Chondrocyte (in vitro differentiated cells): ENCODE results near the gene PNN. TPM values are rescaled to one million over a fixed set of nuclear protein-coding genes. Genes with fewer than 3 reads are reported as not detected.
"Not testable (repeated sequence)": the region's sequence is repeated elsewhere in the genome, so short reads cannot be mapped to it uniquely, and the experiment has no call there.

Experiments
- DNase-seq: peaks from one replicate; pipeline ENCODE4 v3.0.0; 2021; ENCODE audit warnings: mixed read lengths, low spot score
- H3K27ac Mint-ChIP-seq: one replicate; pipeline ENCODE4 v1.8.0; 2021; ENCODE audit warnings: mild to moderate bottlenecking, moderate library complexity, mixed read lengths; ENCODE audit not compliant: unreplicated experiment
- H3K27me3 Mint-ChIP-seq: 2 replicates; pipeline ENCODE4 v1.8.0; 2021; ENCODE audit warnings: low read depth, mixed read lengths
- H3K36me3 Mint-ChIP-seq: 2 replicates; pipeline ENCODE4 v1.8.0; 2021; ENCODE audit warnings: low read depth, mixed read lengths
- H3K4me1 Mint-ChIP-seq: 2 replicates; pipeline ENCODE4 v1.8.0; 2021; ENCODE audit warnings: low read depth, mild to moderate bottlenecking, mixed read lengths
- H3K4me3 Mint-ChIP-seq: one replicate; pipeline ENCODE4 v1.8.0; 2021; ENCODE audit warnings: mild to moderate bottlenecking, moderate library complexity, mixed read lengths; ENCODE audit not compliant: unreplicated experiment
- H3K9me3 Mint-ChIP-seq: 2 replicates; pipeline ENCODE4 v1.8.0; 2021; ENCODE audit warnings: low read depth, mixed read lengths
- total RNA-seq: library from RNA; stranded (reverse); gene quantifications from 3 replicates; pipeline ENCODE4 v1.2.1, GENCODE V29; 2021
- TF ChIP-seq, protein P1 (sequence below): fragments of 200-600 bp; sonication (generic); IDR thresholded peaks from 2 replicates; pipeline ENCODE4 v1.5.0; 2021; ENCODE audit warnings: antibody characterized with exemption, mild to moderate bottlenecking, moderate library complexity

The PNN gene
- total RNA-seq, 1 donor from 2014 or later = 45.3 TPM

DNA sequence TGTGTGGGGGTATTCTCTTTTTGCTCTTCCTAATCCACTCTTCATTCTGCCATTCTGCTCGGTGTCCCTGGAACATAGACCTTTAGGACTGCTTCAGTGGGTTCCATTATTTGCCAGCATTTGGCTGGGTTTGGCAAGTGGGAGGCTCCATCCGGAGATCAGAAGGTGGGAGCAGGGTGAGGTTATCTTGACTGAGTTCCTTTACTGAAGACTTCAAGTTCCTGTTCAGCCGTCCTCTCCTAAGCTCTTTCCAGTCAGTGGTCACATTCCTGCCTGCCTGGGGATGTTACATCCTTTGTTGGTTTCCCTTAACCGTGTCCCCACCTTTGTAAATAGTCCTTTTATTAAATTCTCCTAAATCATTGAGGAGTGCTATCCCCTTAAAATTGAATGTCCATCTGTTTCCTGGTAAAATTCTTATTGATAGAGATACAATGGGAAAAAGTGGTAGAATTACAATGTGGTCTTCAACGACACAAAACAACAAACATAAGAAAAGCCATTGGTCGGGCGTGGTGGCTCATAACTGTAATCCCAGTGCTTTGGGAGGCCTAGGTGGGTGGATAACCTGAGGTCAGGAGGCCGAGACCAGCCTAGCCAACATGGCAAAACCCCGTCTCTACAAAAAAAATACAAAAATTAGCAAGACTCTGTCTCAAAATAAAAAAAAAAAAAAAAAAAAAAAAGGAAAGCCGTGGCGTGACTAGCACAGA lies 53.6 kb downstream of the PNN start:
- Mint-ChIP-seq H3K4me1 (peaks cover 6% of the 10 kb centered on the region), H3K36me3 (no peaks in the 10 kb centered on the region), H3K9me3 (no peaks in the 10 kb centered on the region), H3K27ac (no peak overlapping the region), H3K4me3 (no peak overlapping the region), H3K27me3 (peaks cover 2% of the 10 kb centered on the region)
- DNase-seq = no peak
- TF ChIP-seq, protein P1, sequence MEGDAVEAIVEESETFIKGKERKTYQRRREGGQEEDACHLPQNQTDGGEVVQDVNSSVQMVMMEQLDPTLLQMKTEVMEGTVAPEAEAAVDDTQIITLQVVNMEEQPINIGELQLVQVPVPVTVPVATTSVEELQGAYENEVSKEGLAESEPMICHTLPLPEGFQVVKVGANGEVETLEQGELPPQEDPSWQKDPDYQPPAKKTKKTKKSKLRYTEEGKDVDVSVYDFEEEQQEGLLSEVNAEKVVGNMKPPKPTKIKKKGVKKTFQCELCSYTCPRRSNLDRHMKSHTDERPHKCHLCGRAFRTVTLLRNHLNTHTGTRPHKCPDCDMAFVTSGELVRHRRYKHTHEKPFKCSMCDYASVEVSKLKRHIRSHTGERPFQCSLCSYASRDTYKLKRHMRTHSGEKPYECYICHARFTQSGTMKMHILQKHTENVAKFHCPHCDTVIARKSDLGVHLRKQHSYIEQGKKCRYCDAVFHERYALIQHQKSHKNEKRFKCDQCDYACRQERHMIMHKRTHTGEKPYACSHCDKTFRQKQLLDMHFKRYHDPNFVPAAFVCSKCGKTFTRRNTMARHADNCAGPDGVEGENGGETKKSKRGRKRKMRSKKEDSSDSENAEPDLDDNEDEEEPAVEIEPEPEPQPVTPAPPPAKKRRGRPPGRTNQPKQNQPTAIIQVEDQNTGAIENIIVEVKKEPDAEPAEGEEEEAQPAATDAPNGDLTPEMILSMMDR = no peak

DNA sequence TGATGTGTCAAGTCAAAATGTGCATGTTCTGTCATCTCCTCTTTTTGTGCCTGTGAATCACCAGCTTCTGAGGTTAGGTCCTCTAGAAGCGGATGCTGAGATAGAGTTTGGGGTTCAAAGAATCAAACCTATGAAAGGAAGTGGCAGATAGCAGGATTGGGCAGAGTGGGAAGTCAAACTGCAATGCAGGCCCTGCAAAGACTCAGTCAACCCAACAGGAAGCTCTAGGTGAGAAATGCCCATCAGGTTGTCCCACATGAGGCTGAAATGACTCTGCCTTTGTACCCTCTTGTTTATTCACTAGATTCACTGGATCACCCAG lies 54.1 kb downstream of the PNN start:
- no peak for DNase-seq
- H3K4me1 Mint-ChIP-seq = peaks cover 9% of the 10 kb centered on the region
- H3K27ac Mint-ChIP-seq = no peak overlapping the region
- H3K27me3 Mint-ChIP-seq = no peaks in the 10 kb centered on the region
- no peaks in the 10 kb centered on the region for H3K36me3 Mint-ChIP-seq
- TF ChIP-seq, protein P1 = no peak
- H3K4me3 Mint-ChIP-seq = no peak overlapping the region
- no peaks in the 10 kb centered on the region for H3K9me3 Mint-ChIP-seq

DNA sequence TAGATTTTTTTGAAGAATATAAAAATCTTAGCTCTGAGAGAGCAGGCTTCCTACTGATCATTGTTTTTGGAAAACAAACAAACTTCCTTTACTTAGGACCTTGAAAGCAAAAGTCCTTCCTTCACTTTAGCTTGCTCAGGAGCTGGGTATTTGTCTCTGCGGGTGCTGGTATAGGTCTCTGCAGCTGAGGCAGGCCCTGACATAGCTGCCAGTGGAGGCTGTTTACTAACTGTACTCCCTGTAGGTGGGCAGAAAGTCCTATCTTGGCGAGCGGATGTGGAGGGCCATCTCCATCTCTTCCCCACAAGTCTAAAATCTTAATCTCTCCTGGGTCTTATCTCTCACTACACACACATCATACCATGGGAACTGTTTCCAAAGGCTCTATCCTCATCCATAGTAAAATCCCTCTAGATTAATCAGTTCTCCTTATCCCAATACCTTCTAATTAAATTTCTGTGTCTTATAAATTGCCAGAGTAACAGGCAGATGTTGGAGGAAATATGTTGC lies 54.6 kb downstream of the PNN start:
- Mint-ChIP-seq H3K27ac (no peak overlapping the region), H3K36me3 (no peaks in the 10 kb centered on the region), H3K4me3 (no peak overlapping the region), H3K9me3 (no peaks in the 10 kb centered on the region), H3K27me3 (no peaks in the 10 kb centered on the region), H3K4me1 (peaks cover 9% of the 10 kb centered on the region)
- TF ChIP-seq, protein P1 = no peak
- DNase-seq = no peak

DNA sequence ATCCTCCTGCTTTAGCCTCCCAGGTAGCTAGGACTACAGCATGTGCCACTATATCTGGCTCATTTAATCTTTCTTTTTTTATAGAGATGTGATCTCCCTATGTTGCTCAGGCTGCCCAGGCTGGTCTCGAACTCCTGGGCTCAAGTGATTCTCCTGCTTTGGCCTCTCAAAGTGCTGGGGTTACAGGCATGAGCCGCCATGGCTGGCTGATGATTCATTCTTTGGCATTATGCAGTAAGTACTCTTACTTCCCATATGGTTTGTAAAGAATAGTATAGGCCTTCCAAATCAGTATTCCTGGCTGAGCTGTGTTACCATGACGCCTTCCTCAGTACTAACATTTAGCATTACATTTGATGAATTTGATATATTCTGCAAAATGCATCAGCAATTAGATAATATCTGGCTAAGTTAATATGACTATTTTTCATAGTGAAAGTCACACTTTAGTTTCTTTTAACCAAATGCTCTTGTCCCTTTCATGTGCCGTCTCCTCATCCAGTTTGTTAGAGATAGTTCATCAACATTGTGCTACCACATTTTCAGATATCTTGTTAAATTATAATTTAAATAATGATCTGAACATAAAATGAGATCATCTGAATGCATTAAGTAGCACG lies 55.5 kb downstream of the PNN start:
- Mint-ChIP-seq H3K27me3 (no peaks in the 10 kb centered on the region), H3K27ac (no peak overlapping the region), H3K9me3 (no peaks in the 10 kb centered on the region), H3K36me3 (no peaks in the 10 kb centered on the region), H3K4me3 (no peak overlapping the region), H3K4me1 (peaks cover 9% of the 10 kb centered on the region)
- TF ChIP-seq, protein P1 = no peak
- DNase-seq = no peak

DNA sequence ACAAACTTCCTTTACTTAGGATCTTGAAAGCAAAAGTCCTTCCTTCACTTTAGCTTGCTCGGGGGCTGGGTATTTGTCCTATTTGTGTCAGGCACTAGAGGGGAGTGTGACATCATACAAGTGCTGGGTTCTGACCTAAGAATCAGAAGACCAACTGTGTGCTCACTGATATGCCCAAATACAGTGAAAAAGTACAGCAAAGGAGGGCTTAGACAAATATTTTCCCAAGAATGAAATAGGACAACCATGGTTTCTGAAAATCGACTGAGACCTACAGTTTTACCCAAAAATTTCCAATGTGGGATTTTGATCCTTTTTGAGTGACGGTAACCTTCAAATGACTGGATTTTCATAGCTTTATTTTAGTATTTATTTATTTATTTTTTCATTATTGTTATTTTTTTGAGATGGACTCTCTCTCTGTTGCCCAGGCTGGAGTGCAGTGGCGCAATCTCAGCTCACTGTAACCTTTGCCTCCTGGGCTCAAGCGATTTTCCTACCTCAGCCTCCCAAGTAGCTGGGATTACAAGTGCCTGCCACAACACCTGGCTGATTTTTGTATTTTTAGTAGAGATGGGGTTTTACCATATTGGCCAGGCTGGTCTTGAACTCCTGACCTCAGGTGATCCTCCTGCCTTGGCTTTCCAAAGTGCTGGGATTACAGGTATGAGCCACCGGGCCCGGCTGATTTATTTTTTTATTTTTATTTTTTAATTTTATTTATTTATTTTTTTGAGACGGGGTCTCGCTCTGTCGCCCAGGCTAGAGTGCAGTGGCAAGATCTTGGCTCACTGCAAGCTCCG lies 56.9 kb downstream of the PNN start:
- H3K9me3 Mint-ChIP-seq, H3K4me1 Mint-ChIP-seq, H3K27me3 Mint-ChIP-seq, H3K27ac Mint-ChIP-seq, H3K36me3 Mint-ChIP-seq, H3K4me3 Mint-ChIP-seq, DNase-seq: not testable (repeated sequence)
- TF ChIP-seq, protein P1 = peak; percentile 65
